SHP77 treated with DMSO at 0.1 percent for 48 hours (cell line): ENCODE measurements around the gene SRA1.
"Not testable (repeated sequence)": the region's sequence is repeated elsewhere in the genome, so short reads cannot be mapped to it uniquely, and the experiment has no call there.

Experiments used
- DNase-seq: peaks from one replicate; lab custom pipeline; 2025; lab: John Stamatoyannopoulos, UW

Gene SRA1

GRCh38 chr5:140557136-140557805 lies at the start of gene SRA1:
Gene SRA1 (minus strand): TSS chr5:140557473. CDS start chr5:140557452, 21 bp downstream.
- DNase-seq = peak; percentile 89

GRCh38 chr5:140607031-140607430 lies 49.8 kb upstream of the SRA1 start:
- no peak for DNase-seq

- DNase-seq = no peak
Observed at GRCh38 chr5:140605879-140606278, 48.6 kb upstream of the SRA1 start.

- no peak for DNase-seq
Observed at GRCh38 chr5:140603734-140604133, 46.5 kb upstream of the SRA1 start.

GRCh38 chr5:140603446-140603698 lies 46.1 kb upstream of the SRA1 start:
- not testable (repeated sequence) for DNase-seq

GRCh38 chr5:140602147-140602546 lies 44.9 kb upstream of the SRA1 start:
- DNase-seq = no peak

- DNase-seq = no peak
Observed at GRCh38 chr5:140600096-140600495, 42.8 kb upstream of the SRA1 start.

GRCh38 chr5:140598836-140599235 lies 41.6 kb upstream of the SRA1 start:
- no peak for DNase-seq

- DNase-seq = no peak
Observed at GRCh38 chr5:140596321-140596741, 39.1 kb upstream of the SRA1 start.

- no peak for DNase-seq
Observed at GRCh38 chr5:140595538-140596300, 38.4 kb upstream of the SRA1 start.

- DNase-seq = no peak
Observed at GRCh38 chr5:140594169-140594568, 36.9 kb upstream of the SRA1 start.

GRCh38 chr5:140593070-140593469 lies 35.8 kb upstream of the SRA1 start:
- not testable (repeated sequence) for DNase-seq

GRCh38 chr5:140591747-140592372 lies 34.6 kb upstream of the SRA1 start:
- DNase-seq = no peak

GRCh38 chr5:140590861-140591260 lies 33.6 kb upstream of the SRA1 start:
- no peak for DNase-seq

GRCh38 chr5:140588311-140589070 lies 31.2 kb upstream of the SRA1 start:
- DNase-seq = no peak

GRCh38 chr5:140587495-140587894 lies 30.2 kb upstream of the SRA1 start:
- DNase-seq = no peak

- DNase-seq = not testable (repeated sequence)
Observed at GRCh38 chr5:140579188-140579747, 22.0 kb upstream of the SRA1 start.

GRCh38 chr5:140576776-140577201 lies 19.5 kb upstream of the SRA1 start:
- DNase-seq = no peak

GRCh38 chr5:140575309-140575708 lies 18.0 kb upstream of the SRA1 start:
- no peak for DNase-seq

GRCh38 chr5:140574165-140574564 lies 16.9 kb upstream of the SRA1 start:
- no peak for DNase-seq

- no peak for DNase-seq
Observed at GRCh38 chr5:140573683-140574082, 16.4 kb upstream of the SRA1 start.

GRCh38 chr5:140571105-140571504 lies 13.8 kb upstream of the SRA1 start:
- DNase-seq = no peak
